Thyroid gland (tissue), 4 donors: ENCODE data around the gene TARM1.

ENCODE experiments used
- CTCF ChIP-seq, 6 experiments: fragments of 200-600 bp in 3 of 6; fragments of 450-650 bp in 3 of 6; sonication (generic) in 3 of 6; IDR thresholded peaks; one replicate each; pipeline ENCODE4 v1.5.1; 2016 to 2019; ENCODE audit warnings: antibody characterized with exemption in 6 of 6, mild to moderate bottlenecking in 2 of 6, inconsistent platforms in 1 of 6, moderate library complexity in 1 of 6
- POLR2A ChIP-seq, 2 donors: fragments of 450-650 bp; IDR thresholded peaks; one replicate each; pipeline ENCODE4 v1.6.1; 2017; ENCODE audit warnings: antibody characterized with exemption in 2 of 2, mild to moderate bottlenecking in 2 of 2, moderate library complexity in 1 of 2

- TF ChIP-seq CTCF (IDR thresholded peaks at IDR 0.05) (no peak), POLR2A (IDR thresholded peaks at IDR 0.05) (no peak)
Observed at GRCh38 chr19:54029301-54029700, 51.9 kb downstream of the TARM1 start.
